HG03135 (cell line): ENCODE results near the gene ZNRF3.
"Not testable (repeated sequence)": the region's sequence is repeated elsewhere in the genome, so short reads cannot be mapped to it uniquely, and the experiment has no call there.

Source experiments
- ATAC-seq: cut with Tn5 transposase; IDR thresholded peaks from one replicate; pipeline ENCODE4 v1.9.1; 2021; ENCODE audit warnings: mild to moderate bottlenecking, moderate library complexity; ENCODE audit not compliant: unreplicated experiment

The ZNRF3 gene

GRCh38 chr22:29029202-29030000, 146.0 kb downstream of the ZNRF3 start:
- ATAC-seq: no peak

DNA sequence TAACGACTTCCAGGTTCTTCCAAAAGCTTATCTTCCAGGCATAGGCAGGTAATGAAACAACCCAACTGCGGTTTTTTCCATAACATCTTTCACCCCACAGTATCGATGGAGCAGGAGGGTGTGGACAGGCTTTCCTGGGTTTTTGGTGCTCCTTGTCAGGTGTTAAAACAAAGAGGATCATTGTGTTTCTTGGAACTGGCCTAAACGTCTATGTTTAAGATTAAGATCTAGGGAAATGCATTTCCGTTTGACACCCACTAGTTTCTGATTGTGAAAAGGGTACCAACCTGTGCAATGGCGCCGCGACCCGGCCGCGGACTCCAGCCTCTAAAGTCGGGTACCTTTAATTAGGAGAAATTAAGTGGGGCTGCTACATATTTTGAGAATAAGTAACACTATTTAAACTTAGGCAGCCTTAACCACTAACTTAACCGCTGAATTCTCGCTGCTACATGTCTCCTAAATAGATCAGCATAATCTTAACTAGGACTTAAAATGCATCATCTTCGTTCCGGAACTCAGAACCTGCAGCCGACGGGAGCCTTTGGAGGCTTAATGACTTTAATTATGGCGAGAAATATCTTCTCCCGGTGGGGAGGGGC, 146.7 kb downstream of the ZNRF3 start:
- no peak for ATAC-seq

DNA sequence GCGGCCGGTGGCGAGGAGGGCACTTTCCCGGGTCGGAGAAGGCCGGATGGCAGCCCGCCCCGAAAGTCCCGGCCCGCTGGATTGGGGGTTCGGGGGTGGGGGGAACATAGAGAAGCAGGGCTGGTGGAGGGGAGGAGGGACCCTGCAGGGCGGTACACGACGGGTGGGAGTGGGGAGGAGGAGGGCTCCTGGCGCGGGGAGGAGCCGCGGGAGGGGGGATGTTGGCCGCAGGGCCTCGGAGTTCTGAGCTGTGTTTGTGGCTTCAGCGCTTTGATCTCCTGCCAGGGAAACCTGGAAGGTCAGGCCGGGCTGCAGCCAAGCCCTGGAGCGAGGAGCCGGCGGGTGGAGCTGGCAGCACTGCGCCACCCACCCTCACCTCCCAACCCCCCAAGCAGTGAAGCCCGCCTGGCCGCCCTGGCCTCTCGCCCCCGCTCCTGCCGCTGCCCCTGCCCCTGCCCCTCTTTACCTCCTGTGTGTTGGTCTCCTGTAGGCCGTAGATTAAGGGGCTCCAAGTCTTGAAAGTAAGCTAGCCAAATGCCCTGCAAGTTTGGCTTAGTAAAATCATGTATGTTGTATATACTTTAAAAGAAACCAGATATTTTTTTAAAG, 147.3 kb downstream of the ZNRF3 start:
- ATAC-seq: no peak

GRCh38 chr22:29031227-29032011, 148.0 kb downstream of the ZNRF3 start:
- ATAC-seq: no peak

DNA sequence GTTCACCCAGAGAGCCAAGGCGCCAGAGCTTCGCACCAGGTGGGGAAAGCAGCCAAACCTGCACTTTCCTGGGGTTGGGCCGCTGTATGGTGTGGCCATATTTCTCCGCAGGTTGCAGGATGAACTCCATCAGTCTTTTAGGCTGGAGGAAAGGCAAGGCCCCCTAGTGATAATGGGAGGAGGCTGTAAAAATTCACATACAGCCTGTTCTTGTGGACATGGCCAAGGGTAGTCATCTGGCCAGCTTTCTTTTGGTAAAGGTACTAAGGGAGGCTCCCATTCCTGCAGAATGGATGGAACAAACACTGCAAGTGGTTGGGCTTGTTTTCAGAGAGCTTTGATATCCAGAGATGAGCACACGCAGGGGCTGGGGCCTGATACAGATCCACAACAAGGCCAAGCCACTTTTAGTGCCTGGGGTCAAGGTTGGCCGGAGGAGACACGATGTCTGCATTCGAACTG, 148.7 kb downstream of the ZNRF3 start:
- no peak for ATAC-seq

DNA sequence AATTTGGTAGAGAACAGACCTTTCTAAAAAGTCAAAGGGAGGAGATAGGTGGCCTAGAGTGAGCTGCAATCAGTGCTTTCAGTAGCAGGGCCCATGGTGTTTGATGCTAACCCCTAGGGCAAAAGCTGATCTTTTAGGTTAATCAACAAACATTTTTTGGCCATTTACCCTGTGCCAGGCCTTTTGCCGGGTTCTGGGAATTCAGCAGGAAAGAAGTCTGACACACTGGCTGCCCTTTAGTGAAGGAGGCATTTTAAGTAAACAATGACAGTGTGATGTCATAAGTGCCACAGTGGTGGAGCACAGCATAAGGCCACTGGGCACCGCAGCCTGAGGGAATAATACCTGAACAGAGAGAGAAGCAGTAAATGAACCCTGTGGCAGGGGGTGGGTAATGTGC, 149.2 kb downstream of the ZNRF3 start:
- ATAC-seq: no peak

DNA sequence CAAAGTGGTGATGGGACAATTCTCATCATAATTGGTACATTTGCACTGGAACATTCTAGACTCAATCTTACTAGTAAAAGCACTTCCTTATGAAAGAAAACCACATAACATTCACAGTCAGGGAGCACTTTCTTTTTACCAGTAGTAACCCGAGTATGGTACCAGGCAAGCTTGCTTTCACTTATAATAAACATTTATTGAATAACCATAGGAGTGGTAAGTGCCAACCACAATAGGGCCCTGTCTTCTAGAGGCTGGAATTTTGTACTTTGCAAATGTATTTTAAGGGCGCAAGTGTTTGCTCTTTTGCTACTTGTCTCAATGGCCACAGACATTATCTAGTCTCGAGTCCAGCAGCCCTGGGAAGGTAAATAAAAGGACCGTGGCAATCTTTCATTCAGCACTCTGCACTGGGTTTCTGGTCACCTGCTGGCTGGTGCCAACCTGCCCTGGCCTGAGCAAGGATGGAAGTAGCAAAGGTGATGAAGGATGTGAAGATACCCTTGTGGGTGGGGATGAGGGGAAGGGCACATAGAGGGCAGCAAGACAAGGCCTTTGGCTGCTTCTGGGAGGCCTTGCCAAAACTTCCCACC, 154.1 kb downstream of the ZNRF3 start:
- no peak for ATAC-seq

- ATAC-seq: no peak
Observed at GRCh38 chr22:29039148-29039547, 155.8 kb downstream of the ZNRF3 start.

DNA sequence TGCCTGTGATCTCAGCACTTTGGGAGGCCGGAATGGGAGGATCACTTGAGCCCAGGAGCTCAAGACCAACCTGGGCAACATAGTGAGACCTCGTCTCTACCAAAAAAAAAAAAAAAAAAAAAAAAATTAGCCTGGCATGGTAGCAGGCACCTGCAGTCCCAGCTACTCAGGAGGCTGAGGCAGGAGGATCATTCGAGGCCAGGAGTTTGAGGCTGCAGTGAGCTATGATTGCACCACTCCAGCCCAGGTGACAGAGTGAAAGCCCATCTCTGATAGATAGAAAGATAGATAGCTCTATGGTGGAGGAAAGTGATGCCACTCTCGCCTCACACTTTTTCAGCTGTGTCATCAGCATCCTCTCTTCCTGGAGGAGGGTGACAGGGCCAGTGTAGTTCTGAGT, 156.3 kb downstream of the ZNRF3 start:
- not testable (repeated sequence) for ATAC-seq

- ATAC-seq: no peak
Observed at GRCh38 chr22:29040385-29041275, 157.3 kb downstream of the ZNRF3 start.

GRCh38 chr22:29041408-29041807, 158.0 kb downstream of the ZNRF3 start:
- no peak for ATAC-seq

- no peak for ATAC-seq
Observed at GRCh38 chr22:29043906-29044575, 160.7 kb downstream of the ZNRF3 start.

- no peak for ATAC-seq
Observed at GRCh38 chr22:29044657-29045176, 161.3 kb downstream of the ZNRF3 start.

DNA sequence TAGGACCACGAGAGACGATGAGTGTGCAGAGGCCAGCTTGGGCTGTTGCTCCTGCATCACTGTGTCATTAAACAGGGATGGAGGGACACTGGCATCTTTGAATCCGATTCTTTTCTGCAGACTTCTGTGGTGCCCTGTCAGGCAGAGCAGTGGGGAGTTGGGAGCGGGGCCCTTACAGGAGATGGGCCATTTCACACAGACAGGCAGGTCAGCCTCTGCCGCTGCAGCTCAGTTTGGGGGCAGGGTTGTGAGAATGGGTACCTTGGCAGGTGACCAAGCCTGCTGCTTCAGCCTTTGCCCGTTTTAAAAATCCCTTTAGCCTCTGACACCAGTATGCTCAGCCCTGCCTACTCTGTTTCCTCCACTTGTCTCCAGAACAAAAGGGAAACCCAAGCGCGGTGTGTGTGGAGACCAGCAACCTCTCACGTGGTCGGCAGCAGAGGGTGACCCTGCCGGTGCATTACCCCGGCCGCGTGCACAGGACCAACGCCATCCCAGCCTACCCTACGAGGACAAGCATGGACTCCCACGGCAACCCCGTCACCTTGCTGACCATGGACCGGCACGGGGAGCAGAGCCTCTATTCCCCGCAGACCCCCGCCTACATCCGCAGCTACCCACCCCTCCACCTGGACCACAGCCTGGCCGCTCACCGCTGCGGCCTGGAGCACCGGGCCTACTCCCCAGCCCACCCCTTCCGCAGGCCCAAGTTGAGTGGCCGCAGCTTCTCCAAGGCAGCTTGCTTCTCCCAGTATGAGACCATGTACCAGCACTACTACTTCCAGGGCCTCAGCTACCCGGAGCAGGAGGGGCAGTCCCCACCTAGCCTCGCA, 165.7 kb downstream of the ZNRF3 start:
- ATAC-seq: no peak

DNA sequence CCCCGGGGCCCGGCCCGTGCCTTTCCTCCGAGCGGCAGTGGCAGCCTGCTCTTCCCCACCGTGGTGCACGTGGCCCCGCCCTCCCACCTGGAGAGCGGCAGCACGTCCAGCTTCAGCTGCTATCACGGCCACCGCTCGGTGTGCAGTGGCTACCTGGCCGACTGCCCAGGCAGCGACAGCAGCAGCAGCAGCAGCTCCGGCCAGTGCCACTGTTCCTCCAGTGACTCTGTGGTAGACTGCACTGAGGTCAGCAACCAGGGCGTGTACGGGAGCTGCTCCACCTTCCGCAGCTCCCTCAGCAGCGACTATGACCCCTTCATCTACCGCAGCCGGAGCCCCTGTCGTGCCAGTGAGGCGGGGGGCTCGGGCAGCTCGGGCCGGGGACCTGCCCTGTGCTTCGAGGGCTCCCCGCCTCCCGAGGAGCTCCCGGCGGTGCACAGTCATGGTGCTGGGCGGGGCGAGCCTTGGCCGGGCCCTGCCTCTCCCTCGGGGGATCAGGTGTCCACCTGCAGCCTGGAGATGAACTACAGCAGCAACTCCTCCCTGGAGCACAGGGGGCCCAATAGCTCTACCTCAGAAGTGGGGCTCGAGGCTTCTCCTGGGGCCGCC, 166.4 kb downstream of the ZNRF3 start:
- no peak for ATAC-seq

- no peak for ATAC-seq
Observed at GRCh38 chr22:29050457-29050856, 167.1 kb downstream of the ZNRF3 start.

GRCh38 chr22:29053048-29053702, 169.8 kb downstream of the ZNRF3 start:
- no peak for ATAC-seq
